MCF 10A (cell line): ENCODE measurements around the gene TSFM. TPM values are rescaled to one million over a fixed set of nuclear protein-coding genes. Genes with fewer than 3 reads are reported as not detected.

Experiments used
- BruUV-seq: library from RNA; stranded (reverse); fragments of 400-500 nt; replicated peaks from 2 replicates; lab custom pipeline; 2021; lab: Mats Ljungman, UMichigan
- CTCF ChIA-PET: fragments of 300-600 bp; sonication (Branson Sonifier 250); formaldehyde crosslinking; extraction: SDS; loops from one replicate; lab custom pipeline; 2021; ENCODE audit warnings: antibody characterized with exemption, inconsistent platforms; lab: Yijun Ruan, JAX
- POLR2A ChIA-PET: fragments of 300-600, 350-650 bp; sonication (Branson Sonifier 250); formaldehyde crosslinking; extraction: SDS; loops from one replicate; lab custom pipeline; 2020; ENCODE audit warnings: antibody characterized with exemption, inconsistent platforms; lab: Yijun Ruan, JAX
- DNase-seq: peaks from one replicate; pipeline ENCODE4 v3.0.0-alpha.2; 2018; ENCODE audit not compliant: unreplicated experiment
- H3K27ac Mint-ChIP-seq: one replicate; pipeline ENCODE4 v1.8.0; 2022; ENCODE audit warnings: mild to moderate bottlenecking, low read depth, mixed read lengths; ENCODE audit not compliant: unreplicated experiment
- H3K27me3 Mint-ChIP-seq: one replicate; pipeline ENCODE4 v1.8.0; 2022; ENCODE audit warnings: mixed read lengths; ENCODE audit not compliant: insufficient read depth, unreplicated experiment
- H3K36me3 Mint-ChIP-seq: one replicate; pipeline ENCODE4 v1.8.0; 2022; ENCODE audit warnings: mild to moderate bottlenecking, moderate library complexity, mixed read lengths; ENCODE audit not compliant: insufficient read depth, unreplicated experiment
- H3K4me1 Mint-ChIP-seq: one replicate; pipeline ENCODE4 v1.8.0; 2022; ENCODE audit warnings: mixed read lengths; ENCODE audit not compliant: insufficient read depth, unreplicated experiment
- H3K4me3 Mint-ChIP-seq: one replicate; pipeline ENCODE4 v1.8.0; 2022; ENCODE audit warnings: mild to moderate bottlenecking, moderate library complexity, mixed read lengths; ENCODE audit not compliant: unreplicated experiment
- H3K9me3 Mint-ChIP-seq: one replicate; pipeline ENCODE4 v1.8.0; 2022; ENCODE audit warnings: mixed read lengths; ENCODE audit not compliant: unreplicated experiment
- intact Hi-C: fragments of 100-400 bp; cut with micrococcal nuclease; formaldehyde crosslinking; loops from 2 replicates; pipeline ENCODE4 v1.14.1; 2022
- total RNA-seq: library from RNA; stranded (reverse); gene quantifications from 2 replicates; pipeline ENCODE4 v1.2.3, GENCODE V29; 2022
- TF ChIP-seq, protein P1 (sequence below): fragments of 200-600 bp; IDR thresholded peaks from one replicate; pipeline ENCODE4 v1.8.0; 2022; ENCODE audit warnings: antibody characterized with exemption, mild to moderate bottlenecking; ENCODE audit not compliant: unreplicated experiment

TSFM gene
- total RNA-seq, 1 experiment from 2014 or later = 32.6 TPM

DNA sequence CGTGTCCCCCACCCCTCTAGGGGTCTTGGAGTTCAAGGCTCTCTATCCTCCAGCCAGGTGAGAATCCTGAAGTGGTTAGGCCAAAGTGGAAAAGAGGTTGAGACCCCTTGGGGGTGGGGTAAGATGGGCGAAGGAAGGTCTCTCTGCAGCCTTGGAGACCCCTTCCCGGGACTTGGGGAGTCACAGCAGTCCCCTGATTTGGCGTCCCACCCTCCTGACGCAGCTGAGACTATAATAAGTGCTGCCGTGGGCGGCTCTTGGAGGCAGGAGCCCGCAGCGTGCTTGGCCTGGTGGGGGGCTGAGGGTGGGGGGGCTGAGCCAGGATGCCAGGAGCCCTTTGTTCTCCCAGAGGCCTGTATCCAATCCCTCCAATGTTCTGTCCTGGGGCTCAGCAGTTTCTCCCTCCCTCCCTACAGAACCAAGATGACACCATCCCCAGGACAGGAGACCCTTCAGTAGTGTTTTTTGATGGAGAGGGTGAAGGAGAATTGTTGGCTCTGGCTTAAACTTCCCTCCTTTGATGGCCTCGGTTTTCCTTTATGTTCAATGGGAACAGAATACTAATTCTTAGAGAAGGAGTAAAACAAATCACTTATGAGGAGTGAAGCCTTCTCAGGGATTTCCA is 42.6 kb upstream of the TSFM start:
- Mint-ChIP-seq H3K27ac (no peak overlapping the region), H3K36me3 (peaks cover 10% of the 10 kb centered on the region), H3K9me3 (no peaks in the 10 kb centered on the region), H3K4me1 (peaks cover 11% of the 10 kb centered on the region), H3K4me3 (no peak overlapping the region), H3K27me3 (peaks cover 55% of the 10 kb centered on the region)
- BruUV-seq = no TSS peak
- CTCF ChIA-PET = interaction anchor here (1.2 kb wide), 1 partner anchor 157 kb away, joined by 4 read pairs; no protein-coding TSS in a partner anchor
- intact Hi-C loops = no loop called here
- TF ChIP-seq, protein P1, sequence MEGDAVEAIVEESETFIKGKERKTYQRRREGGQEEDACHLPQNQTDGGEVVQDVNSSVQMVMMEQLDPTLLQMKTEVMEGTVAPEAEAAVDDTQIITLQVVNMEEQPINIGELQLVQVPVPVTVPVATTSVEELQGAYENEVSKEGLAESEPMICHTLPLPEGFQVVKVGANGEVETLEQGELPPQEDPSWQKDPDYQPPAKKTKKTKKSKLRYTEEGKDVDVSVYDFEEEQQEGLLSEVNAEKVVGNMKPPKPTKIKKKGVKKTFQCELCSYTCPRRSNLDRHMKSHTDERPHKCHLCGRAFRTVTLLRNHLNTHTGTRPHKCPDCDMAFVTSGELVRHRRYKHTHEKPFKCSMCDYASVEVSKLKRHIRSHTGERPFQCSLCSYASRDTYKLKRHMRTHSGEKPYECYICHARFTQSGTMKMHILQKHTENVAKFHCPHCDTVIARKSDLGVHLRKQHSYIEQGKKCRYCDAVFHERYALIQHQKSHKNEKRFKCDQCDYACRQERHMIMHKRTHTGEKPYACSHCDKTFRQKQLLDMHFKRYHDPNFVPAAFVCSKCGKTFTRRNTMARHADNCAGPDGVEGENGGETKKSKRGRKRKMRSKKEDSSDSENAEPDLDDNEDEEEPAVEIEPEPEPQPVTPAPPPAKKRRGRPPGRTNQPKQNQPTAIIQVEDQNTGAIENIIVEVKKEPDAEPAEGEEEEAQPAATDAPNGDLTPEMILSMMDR = no peak
- POLR2A ChIA-PET = interaction anchor here (1.6 kb wide), 1 partner anchor 14 kb away, joined by 4 read pairs; no protein-coding TSS in a partner anchor
- no peak for DNase-seq

DNA sequence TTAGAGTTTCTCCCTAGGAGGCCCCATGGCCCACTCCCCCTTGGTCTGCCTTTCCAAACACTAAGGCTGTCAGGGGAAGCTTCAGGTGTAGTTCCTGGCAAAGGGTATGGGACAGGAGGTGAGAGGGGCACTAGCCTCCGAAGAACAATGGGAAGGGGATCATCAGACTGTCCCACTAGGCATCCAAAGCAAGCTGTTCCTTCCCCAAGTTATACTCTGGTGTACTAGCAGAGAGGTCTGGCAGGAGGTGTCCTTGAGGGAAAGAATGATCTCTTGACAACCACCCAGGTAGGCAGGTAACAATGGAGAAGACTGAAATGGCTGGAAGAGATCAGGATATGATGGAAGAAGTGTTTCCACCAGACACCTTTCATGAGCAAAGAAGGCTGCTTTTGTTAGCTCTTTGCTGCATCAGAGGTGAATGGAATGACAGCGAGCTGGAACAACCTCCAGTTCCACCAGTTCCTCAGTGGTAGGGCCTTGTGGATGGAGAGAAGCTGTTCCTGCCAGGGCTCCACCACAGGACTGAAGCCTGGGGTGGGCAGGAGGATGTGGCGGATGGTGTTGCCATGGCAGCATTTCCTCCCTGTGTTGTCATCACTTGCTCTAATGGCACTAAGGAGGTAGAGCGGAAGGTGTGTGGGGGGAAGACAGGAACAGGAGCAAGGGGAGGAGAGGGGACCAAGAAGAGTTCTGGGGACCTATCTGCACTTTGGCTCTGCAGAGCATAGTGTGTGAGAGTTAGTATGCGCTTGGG is 41.8 kb upstream of the TSFM start:
- Mint-ChIP-seq H3K4me1 (peaks cover 14% of the 10 kb centered on the region), H3K9me3 (no peaks in the 10 kb centered on the region), H3K4me3 (no peak overlapping the region), H3K27ac (no peak overlapping the region), H3K27me3 (peaks cover 47% of the 10 kb centered on the region), H3K36me3 (peaks cover 10% of the 10 kb centered on the region)
- TF ChIP-seq, protein P1 = no peak
- intact Hi-C loops = no loop called here
- ChIA-PET CTCF (interaction anchor here (0.6 to 1.6 kb wide), 3 partner anchors 15 to 270 kb away, joined by 3 to 11 read pairs (median 4); no protein-coding TSS in a partner anchor), POLR2A (interaction anchor here (0.6 to 1.8 kb wide), 3 partner anchors 15 to 174 kb away, joined by 4 read pairs; no protein-coding TSS in a partner anchor)
- DNase-seq = no peak
- BruUV-seq = no TSS peak

DNA sequence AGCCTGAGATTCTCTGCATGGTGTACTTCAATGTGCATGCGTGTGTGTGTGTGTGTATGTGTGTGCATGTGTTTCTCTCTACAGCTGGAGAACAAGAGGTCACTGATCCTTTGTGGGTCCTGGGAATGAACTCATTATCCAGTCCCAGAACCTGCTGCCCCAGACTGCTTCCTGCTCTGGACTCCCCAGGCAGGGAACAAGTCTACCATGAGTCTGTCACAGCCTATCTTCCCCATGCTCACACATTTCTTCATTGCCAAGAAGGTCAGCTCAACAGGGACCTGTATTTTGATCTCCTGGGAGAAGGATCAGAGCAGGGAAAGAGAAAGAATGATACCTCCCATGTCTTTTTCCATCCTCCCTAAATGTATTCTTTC is 41.2 kb upstream of the TSFM start:
- DNase-seq = no peak
- no peaks in the 10 kb centered on the region for H3K9me3 Mint-ChIP-seq
- POLR2A ChIA-PET = interaction anchor here (1.6 to 1.8 kb wide), 2 partner anchors 15 to 47 kb away, joined by 4 read pairs; no protein-coding TSS in a partner anchor
- peaks cover 17% of the 10 kb centered on the region for H3K4me1 Mint-ChIP-seq
- intact Hi-C loops = no loop called here
- TF ChIP-seq, protein P1 = no peak
- no peak overlapping the region for H3K4me3 Mint-ChIP-seq
- no TSS peak for BruUV-seq
- peaks cover 42% of the 10 kb centered on the region for H3K27me3 Mint-ChIP-seq
- no peak overlapping the region for H3K27ac Mint-ChIP-seq
- CTCF ChIA-PET = interaction anchor here (0.6 to 1.6 kb wide), 4 partner anchors 10 to 270 kb away, joined by 3 to 11 read pairs (median 4); no protein-coding TSS in a partner anchor
- peaks cover 15% of the 10 kb centered on the region for H3K36me3 Mint-ChIP-seq
